Measurements from ENCODE around the gene SESTD1.

The SESTD1 gene

GRCh38 chr2:179255129-179255528, 9.5 kb downstream of the SESTD1 start:
- TF ChIP-seq CTCF (IDR thresholded peaks at IDR 0.05; ENCODE audit: low read depth, low read length), result no peak
- no peak for DNase-seq (ENCODE audit: extremely low read depth, low read depth)

- DNase-seq (ENCODE audit: extremely low read depth, low read depth), result no peak
- TF ChIP-seq CTCF (IDR thresholded peaks at IDR 0.05; ENCODE audit: low read depth, low read length), result no peak
Measured at GRCh38 chr2:179253226-179253625, 11.4 kb downstream of the SESTD1 start.

- DNase-seq (ENCODE audit: extremely low read depth, low read depth), result no peak
- TF ChIP-seq CTCF (IDR thresholded peaks at IDR 0.05; ENCODE audit: low read depth, low read length), result no peak
Measured at GRCh38 chr2:179252423-179252822, 12.2 kb downstream of the SESTD1 start.

DNA sequence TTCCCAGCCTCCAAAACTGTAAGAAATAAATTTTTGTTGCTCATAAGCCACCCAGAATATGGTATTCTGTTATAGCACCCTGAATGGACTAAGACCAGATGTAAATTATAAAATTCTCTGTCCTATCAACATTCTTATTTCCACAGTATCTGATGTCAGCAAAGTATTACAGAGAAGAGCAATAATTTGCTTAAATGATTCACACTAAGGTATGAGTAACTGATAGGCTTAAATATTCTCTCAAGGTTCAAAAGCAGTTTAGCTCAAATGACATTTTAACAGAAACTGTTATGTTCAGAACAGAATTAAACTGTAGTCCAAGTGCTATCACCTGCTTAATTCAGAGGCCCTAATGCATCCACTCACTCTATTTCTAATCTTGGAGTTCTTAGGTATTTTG, 12.8 kb downstream of the SESTD1 start:
- DNase-seq (ENCODE audit: extremely low read depth, low read depth), result no peak
- no peak for TF ChIP-seq CTCF (IDR thresholded peaks at IDR 0.05; ENCODE audit: low read depth, low read length)

DNA sequence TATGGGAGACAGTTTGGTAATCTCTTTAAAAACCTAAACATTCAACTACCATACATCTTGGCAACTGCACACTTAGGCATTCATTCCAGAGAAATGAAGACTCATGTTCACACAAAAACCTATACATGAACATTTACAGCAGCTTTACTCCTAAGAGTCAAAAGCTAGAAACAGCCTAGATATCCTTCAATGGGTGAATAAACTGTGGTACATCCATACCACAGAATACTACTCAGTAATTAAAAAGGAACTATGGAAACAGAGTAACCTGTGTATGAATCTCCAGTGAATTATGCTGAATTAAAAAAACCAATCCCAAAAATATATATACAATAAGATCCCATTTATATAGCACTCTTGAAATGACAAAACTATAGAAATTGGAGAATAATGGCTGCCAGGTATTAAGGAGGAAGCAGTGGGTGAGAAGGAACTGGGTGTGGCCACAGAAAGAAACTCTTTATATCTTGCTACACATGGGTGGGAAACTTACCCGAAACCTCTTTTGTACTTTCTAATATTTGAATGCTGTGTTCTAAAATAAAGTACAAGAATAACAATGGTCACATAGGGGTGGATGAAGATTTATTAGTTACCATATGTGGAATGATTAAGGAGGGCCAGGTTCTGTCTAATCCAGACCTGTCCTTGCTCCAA, 13.7 kb downstream of the SESTD1 start:
- TF ChIP-seq CTCF (IDR thresholded peaks at IDR 0.05; ENCODE audit: low read depth, low read length), result no peak
- DNase-seq (ENCODE audit: extremely low read depth, low read depth), result no peak

- TF ChIP-seq CTCF (IDR thresholded peaks at IDR 0.05; ENCODE audit: low read depth, low read length), result no peak
- DNase-seq (ENCODE audit: extremely low read depth, low read depth), result no peak
Measured at GRCh38 chr2:179250095-179250494, 14.5 kb downstream of the SESTD1 start.

GRCh38 chr2:179248024-179248348, 16.6 kb downstream of the SESTD1 start:
- TF ChIP-seq CTCF (IDR thresholded peaks at IDR 0.05; ENCODE audit: low read depth, low read length), result no peak
- DNase-seq (ENCODE audit: extremely low read depth, low read depth), result no peak
